Cerebellar cortex (tissue), 1 donor: Measurements from ENCODE around the gene SYT14.
"Not testable (repeated sequence)": the region's sequence is repeated elsewhere in the genome, so short reads cannot be mapped to it uniquely, and the experiment has no call there.

Source experiments
- DNase-seq: peaks from one replicate; pipeline ENCODE4 v3.0.0-alpha.2; 2015; ENCODE audit warnings: low spot score

SYT14 gene

DNA sequence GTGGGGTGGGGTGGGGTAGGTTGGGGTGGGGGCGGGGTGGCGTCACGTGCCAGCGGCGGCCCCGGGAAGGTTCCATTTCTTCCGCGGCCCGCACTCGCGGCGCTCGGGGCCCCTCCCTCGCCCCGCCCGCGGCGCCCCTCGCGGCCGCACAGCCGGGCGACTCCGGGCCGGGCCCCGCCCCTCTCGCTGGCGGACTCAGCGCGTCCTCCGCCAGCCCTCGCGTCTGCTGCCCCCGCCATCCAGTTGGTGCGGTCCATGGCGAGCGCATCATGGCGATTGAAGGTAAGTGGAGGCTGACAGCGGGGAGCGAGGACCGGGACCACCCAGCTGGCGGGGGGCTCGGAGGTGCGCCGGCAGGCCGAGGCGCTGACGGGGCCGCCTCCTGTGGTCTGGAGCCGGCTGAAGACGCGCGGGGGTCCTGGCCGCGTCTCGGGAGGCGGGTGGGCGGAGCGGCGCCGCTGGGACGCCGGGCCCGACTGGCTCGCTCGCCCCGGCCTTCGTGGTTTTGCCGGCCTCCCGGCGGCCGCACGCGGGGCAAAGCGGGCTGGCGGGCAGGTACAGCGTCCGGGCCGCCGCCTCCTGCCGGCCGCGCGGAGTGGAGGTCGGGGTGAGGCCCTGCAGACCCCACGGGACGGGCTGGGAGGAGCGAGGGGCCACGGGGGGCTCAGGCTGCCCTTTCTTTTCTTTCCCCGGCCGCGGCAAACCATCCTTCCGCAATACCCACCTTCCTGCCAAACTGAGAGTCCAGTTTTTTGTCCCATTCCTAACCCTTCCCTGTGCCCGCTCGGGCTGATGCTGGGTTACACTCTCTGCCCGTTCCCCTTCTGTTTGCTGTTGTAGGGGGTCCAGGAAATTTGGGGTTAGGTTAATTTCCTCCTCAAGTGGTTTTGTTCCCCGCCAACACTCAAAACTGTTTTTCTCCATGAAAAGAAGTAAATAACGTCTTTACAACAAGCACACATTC, at the start of gene SYT14:
Gene SYT14 (plus strand): TSS at position 222 of the 964 bp plus-strand sequence. CDS start 48 bp downstream, at position 270.
- peak; percentile 82 for DNase-seq

DNA sequence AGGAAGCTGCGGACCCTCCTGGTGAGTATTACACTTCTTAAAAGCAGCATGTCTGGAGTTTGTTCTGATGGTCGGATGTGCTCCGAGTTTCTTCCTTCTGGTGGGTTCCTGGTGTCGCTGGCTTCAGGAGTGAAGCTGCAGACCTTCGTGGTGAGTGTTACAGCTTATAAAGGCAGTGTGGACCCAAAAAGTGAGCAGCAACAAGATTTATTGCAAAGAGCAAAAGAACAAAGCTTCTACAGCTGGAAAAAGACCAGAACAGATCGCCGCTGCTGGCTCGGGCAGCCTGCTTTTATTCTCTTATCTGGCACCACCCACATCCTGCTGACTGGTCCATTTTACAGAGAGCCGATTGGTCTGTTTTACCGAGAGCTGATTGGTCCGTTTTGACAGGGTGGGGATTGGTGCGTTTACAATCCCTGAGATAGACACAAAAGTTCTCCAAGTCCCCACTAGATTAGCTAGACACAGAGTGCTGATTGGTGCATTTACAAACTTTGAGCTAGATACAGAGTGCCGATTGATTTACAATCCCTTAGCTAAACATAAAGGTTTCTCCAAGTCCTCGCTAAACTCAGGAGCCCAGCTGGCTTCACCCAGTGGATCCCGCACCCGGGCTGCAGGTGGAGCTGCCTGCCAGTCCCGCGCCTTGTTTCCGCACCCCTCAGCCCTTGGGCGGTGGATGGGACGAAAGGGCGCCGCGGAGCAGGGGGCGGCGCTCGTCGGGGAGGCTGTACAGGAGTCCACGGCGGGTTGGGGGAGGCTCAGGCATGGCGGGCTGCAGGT, 49.5 kb upstream of the SYT14 start:
- DNase-seq = peak; percentile 32

GRCh38 chr1:209889077-209889418, 49.0 kb upstream of the SYT14 start:
- DNase-seq = no peak

DNA sequence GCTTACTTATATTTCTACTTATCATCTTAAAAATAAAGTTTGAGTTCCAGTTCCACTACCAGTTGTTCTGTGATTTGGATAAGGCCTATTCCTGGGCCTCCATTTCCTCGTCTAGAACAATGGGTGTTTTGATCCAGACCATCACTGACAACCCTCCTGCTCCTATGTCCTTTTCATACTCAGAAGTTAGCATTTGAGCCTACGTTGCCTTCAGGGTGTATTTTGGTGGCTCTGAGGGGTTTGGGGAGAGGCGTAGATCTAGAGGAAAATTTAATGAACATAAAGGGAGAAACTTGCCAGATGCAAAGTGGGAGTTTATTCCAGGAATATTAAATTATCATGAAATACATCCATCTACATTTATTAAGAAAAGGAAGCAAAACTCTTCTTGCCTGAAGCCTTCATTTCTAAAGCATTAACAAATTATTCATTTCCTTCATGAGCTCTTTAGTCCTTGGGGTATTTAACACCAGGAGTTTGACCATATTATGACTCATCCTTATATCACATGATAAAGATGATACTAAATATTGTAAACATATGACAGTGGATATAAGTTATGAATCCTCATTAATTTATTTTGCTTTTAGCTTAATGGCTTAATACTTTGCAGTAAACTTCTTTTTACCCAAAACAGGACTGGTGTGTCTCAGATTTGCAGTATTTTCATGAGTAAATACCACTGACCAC, 47.2 kb upstream of the SYT14 start:
- no peak for DNase-seq

- no peak for DNase-seq
Observed at GRCh38 chr1:209893751-209894150, 44.3 kb upstream of the SYT14 start.

- DNase-seq = peak; percentile 79
Observed at GRCh38 chr1:209895709-209896108, 42.3 kb upstream of the SYT14 start.

DNA sequence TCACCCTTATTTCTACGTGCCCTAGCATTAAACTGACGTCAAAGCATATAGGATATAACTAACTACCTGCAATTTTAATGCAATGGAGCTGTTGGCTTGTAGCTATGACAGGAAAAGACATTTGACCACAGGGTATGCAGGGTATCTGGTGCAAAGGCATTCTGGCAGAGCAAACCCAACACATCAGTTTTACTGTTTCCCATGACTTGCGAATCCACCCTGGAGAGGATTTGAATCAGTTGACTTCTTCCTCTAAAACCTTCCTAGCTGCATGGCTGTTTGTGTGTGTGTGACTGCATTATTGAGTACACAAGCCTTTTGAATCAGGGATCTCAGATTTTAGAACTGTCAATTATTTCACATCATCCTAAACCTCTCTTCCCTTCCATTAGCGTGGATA, 41.7 kb upstream of the SYT14 start:
- peak; percentile 62 for DNase-seq

GRCh38 chr1:209898271-209898670, 39.7 kb upstream of the SYT14 start:
- DNase-seq = not testable (repeated sequence)

DNA sequence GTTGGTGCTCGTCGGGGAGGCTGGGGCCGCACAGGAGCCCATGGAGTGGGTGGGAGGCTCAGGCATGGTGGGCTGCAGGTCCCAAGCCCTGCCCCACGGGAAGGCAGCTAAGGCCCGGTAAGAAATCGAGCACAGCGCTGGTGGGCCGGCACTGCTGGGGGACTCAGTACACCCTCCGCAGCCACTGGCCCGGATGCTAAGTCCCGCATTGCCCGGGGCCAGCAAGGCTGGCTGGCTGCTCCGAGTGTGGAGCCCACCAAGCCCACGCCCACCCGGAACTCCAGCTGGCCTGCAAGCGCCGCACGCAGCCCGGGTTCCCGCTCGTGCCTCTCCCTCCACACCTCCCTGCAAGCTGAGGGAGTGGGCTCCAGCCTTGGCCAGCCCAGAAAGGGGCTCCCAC, 39.2 kb upstream of the SYT14 start:
- DNase-seq = not testable (repeated sequence)

DNA sequence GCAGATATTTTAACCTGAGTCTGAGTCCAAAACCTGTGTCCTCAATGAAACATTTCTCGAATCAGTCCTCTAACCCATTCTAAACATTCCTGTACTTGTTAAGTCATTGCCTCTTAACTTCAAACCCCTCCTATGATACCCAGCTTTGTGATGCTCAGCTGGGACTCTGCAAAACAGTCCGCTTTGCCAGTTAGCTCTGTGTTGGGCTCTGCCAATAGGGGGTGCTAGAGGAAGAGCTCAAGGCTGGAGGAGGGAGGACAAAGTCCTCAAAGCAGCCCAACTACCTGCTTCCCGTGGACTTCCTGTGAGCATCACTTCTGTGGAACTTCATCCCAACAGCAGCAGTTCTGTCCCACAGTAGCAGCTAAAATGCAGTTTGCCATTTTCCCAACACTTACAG, 38.1 kb upstream of the SYT14 start:
- DNase-seq = peak; percentile 74

DNA sequence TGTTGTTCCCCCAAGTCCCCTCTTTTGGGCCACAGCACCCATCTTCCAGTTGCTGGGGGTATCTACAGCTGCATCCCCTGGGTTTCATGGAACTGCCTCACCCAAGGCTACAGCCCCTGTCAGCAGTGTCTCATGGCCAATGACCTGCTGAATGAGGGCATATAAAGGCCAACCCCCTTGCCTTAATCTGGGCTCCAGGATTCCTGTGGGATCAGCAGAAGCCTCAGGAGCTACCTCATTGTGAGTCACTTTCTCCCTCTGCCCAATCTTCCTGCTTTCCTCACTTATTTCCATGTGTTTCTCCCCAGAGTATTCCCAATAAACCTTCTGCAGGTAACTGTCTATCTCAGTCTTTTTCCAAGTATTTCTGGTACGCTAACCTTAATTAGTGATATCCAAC, 37.3 kb upstream of the SYT14 start:
- DNase-seq = peak; percentile 35

DNA sequence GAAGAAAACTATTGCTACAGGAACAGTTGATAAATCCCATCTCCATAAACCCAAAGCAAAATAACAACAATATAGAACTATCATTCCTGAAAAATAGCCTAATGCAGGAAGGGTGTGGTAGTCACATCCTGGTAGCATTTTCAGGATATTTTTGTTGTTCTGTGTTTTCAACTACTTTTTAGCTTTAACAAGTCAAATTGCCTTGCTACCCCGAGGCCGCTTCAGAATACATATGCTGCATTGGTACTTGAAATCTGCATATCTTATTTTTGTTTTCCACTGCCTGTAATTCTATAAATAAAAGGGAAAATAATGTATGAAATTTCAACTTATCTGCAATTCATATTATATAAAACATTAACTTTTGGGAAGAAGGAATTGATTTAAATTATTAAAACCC, 36.8 kb upstream of the SYT14 start:
- DNase-seq = no peak

DNA sequence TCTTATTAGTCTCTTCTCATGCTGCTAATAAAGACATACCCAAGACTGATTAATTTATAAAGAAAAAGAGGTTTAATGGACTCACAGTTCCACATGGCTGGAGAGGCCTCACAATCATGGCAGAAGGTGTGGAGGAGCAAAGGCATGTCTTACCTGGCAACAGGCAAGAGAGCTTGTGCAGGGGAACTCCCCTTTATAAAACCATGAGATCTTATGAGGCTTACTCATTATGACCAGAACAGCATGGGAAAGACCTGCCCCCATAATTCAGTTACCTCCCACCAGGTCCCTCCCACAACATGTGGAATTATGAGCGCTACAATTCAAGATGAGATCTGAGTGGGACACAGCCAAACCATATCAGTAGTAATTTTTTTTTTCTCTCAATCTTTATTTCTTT, 33.2 kb upstream of the SYT14 start:
- not testable (repeated sequence) for DNase-seq

- no peak for DNase-seq
Observed at GRCh38 chr1:209911746-209912145, 26.3 kb upstream of the SYT14 start.

- no peak for DNase-seq
Observed at GRCh38 chr1:209912306-209912705, 25.7 kb upstream of the SYT14 start.

DNA sequence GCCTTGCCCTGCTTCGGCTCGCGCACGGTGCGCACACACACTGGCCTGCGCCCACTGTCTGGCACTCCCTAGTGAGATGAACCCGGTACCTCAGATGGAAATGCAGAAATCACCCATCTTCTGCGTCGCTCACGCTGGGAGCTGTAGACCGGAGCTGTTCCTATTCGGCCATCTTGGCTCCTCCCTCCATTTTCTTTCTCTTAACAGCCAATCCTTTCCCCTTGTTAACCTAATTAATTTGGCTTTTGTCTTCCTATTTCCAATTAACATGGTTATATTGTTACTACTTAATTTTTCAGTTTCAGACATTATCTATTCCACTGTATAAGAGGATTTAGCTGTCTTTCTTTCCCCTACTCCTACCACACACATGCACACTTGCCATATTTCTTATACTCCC, 18.4 kb upstream of the SYT14 start:
- DNase-seq = not testable (repeated sequence)

DNA sequence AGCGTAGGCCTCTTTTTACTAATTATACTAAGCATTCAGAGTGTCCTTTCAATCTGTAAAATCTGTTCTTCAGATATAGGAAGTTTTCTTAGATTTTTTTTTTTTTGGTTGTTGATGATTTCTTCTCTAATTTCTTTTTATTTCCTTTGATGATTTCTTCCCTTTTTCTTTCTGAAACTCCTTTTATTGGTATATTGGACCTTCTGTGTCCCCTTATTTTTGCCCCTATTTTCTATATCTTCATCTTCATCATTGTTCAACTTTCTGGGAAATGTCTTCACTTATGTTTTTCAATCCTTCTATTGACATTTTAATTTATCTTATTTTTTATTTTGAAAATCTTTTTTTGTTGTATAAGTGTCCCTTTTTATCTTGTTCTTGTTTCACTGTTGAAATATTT, 17.2 kb upstream of the SYT14 start:
- no peak for DNase-seq

DNA sequence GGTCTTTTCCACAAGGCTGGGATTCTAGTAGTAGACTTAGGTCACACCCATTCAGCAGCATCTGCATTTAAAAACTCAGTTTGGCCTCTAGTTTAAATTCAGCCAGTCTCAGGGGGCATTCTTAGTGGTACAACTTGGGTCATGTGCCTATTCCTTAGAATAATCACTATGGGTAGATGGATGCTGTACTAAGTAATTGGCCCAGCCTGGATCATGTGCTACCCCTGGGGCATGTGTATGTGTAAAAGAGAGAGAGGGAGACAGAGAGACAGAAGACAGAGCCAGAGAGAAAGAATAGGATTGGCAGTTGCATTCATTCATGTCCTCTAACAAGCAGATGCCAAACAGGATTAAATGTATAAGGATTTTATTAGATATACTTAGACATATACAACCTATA, 13.6 kb upstream of the SYT14 start:
- no peak for DNase-seq

DNA sequence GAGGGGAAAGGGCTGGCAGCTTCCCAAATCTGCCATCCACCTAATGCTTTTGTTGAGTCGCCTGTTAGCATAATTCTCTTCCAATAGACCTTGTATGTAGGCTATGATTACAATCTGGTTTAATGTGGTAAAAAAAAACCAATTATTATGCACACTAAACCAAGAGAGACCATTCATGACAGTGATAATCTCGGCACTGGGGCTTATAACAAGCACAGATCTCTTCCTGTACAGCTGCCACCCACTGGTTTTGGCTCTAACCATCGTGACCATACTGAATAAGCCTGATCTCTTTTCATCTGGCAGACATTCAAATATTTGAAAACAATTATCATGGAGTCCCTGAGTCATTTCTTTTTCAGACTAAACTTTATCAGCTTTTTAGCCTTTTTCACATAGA, 12.0 kb upstream of the SYT14 start:
- no peak for DNase-seq

GRCh38 chr1:209927466-209927865, 10.6 kb upstream of the SYT14 start:
- DNase-seq = no peak

- no peak for DNase-seq
Observed at GRCh38 chr1:209929751-209930150, 8.3 kb upstream of the SYT14 start.

DNA sequence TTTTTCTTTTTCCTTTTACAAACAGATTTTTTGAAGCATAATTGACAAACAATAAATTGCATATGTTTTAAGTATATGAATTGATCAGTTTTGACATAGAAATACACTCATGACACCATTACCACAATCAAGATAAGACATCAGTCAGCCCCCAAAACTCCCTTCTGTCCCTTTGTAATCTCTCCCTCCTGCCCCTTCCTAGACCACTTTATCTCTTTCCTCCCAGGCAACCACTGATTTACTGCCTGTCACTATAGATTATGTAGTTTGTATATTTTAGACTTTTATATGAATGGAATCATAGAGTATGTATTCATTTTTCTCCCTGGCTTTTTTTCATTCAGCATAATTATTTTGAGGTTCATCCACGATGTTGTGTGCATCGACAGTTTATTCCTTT, 6.9 kb upstream of the SYT14 start:
- DNase-seq = no peak

GRCh38 chr1:209936125-209936524, 1.9 kb upstream of the SYT14 start:
- no peak for DNase-seq
